GM21367 (cell line): ENCODE measurements around the gene NQO1.
"Not testable (repeated sequence)": the region's sequence is repeated elsewhere in the genome, so short reads cannot be mapped to it uniquely, and the experiment has no call there.

ENCODE experiments used
- ATAC-seq: cut with Tn5 transposase; IDR thresholded peaks from one replicate; pipeline ENCODE4 v1.9.1; 2021; ENCODE audit not compliant: unreplicated experiment

The NQO1 gene

DNA sequence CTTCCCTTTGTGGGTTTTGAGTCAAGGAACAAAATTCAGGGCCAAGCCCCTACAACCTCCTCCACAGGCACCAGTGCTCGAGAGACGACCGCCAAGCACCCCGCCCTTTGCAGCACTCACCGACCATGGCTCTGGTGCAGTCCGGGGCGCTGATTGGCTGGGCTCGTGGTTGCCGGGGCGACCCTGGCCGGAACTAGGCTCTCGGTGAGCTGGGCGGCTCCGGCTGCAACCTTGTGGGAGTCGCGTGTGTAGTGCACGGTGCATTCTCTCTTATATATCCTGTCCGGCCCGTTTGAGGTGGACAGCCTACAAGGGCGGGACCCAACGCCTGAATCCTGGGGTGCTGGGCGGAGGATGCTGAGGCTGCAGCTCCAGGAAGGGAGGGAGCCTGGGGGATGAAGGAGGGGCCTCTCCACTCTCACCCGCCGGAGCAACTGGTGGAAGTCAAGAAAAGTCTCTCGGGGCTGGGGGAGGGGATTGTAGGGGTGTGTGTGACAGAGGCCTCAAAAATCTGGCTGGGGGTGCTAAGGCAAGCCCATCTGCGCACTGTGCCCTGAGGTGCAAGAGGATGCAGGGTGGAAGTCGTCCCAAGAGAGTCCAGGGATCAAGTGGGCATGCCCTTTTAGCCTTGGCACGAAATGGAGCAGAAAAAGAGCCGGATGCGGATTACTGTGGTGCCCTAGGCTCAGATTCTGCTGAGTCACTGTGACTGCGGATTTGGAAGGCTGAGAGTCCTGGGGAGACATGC is at the start of gene NQO1:
NQO1 (minus strand) TSS at position 248 of the 748 bp plus-strand sequence; CDS start at position 127, 121 bp downstream.
- peak; percentile 96 for ATAC-seq

GRCh38 chr16:69775563-69775962 is 49.2 kb upstream of the NQO1 start:
- no peak for ATAC-seq

DNA sequence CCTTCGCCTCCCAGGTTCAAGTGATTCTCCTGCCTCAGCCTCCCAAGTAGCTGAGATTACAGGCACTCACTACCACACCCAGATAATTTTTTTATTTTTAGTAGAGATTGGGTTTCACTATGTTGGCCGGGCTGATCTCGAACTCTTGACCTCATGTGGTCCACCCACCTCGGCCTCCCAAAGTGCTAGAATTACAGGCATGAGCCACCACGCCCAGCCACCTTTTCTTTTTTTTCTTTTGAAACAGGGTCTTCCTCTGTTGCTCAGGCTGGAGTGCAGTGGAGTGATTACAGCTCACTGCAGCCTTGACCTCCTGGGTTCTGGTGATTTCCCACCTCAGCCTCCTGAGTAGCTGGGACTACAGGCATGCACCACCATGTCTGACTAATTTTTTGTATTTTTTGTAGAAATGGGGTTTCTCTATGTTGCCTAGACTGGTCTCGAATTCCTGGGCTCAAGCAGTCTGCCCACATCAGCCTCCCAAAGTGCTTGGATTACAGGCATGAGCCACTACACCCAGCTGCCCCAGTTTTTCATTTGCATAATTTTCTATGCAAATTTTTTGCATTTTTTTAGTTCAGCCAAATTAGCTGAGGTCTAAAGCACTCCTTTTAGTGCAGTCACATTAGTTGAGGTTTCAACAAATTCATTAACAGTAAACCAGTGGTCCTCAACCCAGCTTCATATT is 47.0 kb upstream of the NQO1 start:
- no peak for ATAC-seq

GRCh38 chr16:69771651-69771967 is 45.2 kb upstream of the NQO1 start:
- no peak for ATAC-seq

- no peak for ATAC-seq
Measured at GRCh38 chr16:69769404-69769803, 43.0 kb upstream of the NQO1 start.

DNA sequence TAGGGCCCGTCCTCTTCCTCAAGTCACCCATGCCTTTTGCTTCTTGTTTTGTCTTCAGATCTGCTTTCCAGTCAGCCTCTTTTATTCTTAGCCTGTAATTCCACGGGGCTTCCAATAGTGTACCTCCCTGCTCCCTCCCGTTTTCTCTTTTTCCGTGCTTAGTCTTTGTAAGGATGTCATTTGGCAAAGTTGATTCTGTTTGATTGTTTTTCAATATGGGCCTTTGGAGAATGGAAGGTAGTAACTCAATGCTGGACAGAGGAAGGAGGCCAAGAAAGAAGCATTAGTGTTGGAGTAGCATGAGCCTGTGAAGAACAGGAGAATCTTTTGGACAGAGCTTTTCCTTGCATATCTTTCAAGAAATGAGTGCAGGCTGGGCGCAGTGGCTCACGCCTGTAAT is 42.3 kb upstream of the NQO1 start:
- no peak for ATAC-seq

- ATAC-seq = no peak
Measured at GRCh38 chr16:69767459-69768229, 41.3 kb upstream of the NQO1 start.

GRCh38 chr16:69763599-69763942 is 37.2 kb upstream of the NQO1 start:
- no peak for ATAC-seq

- ATAC-seq = no peak
Measured at GRCh38 chr16:69762814-69763598, 36.6 kb upstream of the NQO1 start.

GRCh38 chr16:69761983-69762813 is 35.8 kb upstream of the NQO1 start, which contains the start of gene WWP2:
WWP2 (plus strand) TSS chr16:69762332; CDS start chr16:69787011, 24,679 bp downstream.
- ATAC-seq = peak; percentile 72

DNA sequence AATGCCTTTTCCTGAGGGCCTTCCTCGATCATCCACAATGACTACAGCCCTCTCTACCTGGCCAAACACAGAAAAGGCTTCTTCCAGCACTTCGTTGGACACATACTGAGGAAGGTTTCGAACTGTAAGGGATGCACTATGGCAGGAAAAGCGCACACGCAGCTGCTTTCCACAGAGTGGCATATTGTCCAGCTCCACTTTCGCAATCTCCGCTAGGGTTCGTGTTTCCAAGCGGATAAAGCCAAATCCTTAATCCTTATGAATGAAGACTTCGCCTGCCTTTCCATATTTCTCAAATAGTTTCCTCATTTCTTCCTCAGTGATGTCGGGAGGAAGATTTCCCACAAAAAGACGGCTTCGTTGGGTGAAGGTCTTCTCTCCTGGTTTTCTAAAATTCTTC is 31.0 kb upstream of the NQO1 start:
- not testable (repeated sequence) for ATAC-seq

DNA sequence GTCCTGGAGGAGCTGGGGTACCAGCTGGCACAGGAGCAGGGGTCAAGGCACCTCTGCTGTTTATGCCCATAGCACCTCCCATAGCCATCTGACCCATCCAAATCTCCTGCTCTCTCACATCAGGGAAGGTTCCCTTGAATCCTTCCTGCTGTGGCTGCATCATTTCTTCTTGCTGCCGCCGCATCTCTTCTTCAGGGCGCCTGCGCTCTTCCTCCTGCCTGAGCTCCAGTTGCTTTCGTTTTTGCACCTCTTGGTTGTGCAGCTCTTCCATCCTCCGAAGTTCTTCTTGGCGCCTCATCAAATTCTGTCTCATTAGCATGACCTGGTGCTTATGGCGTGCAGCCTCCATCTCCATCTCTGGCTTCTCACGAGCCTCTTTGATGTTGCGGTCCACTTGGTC is 30.3 kb upstream of the NQO1 start:
- no peak for ATAC-seq

DNA sequence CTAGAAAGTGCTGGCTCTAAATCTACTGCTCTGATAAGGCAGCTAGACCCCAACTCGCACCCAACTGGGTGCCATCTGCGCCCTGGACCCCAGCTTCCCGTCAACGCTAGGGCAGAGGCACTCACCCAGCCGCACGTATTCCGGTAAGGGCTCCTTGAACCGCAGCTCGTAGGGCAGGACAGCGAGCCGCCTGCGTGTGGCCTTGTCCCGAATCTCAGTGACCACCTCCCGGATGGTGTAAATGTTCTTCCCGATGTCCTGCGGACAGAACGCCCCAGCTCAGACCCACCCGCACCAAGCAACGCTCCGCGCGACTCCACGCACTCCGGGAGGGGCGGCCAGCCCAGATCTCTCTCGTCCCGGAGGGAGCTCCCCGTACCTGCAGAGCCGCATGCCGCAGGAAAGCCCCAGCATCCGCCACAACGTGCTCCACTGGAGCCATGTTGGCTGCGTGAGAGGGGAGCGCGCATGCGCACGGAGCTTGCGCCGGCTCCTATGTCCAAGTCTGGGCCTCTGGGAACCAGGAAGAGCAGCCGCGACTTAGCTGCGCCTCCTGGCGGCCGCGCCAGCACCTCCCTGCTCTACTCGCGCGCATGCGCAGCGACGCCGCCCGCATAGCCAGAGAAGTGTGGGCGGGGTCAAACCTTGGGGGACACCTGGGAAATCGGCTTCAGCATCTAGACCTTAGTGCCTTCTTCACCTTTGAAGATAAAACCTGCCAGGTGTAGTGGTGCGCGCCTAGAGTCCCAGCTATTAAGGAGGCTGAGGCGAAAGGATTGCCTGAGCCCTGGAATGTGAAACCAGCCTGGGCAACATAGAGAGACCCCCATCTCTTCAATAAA is 28.3 kb upstream of the NQO1 start, which contains the start of gene NOB1:
NOB1 (minus strand) TSS at position 458 of the 842 bp plus-strand sequence; CDS start at position 442, 16 bp downstream.
- ATAC-seq = peak; percentile 88

DNA sequence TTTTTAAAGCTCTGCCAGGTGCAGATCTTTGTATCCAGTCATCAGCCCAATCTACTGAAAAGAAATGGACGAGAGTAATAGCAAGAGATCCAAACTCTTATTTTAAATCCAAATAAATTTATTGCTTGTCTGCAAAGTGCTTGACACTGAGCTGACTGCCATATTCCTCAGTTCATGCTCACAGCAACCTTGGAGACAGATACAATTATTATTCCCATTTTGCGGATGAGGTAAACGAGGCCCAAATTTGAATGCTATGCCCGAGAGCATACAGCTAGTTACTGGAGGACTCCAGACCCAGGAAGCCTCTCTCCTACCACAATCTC is 27.7 kb upstream of the NQO1 start:
- no peak for ATAC-seq

DNA sequence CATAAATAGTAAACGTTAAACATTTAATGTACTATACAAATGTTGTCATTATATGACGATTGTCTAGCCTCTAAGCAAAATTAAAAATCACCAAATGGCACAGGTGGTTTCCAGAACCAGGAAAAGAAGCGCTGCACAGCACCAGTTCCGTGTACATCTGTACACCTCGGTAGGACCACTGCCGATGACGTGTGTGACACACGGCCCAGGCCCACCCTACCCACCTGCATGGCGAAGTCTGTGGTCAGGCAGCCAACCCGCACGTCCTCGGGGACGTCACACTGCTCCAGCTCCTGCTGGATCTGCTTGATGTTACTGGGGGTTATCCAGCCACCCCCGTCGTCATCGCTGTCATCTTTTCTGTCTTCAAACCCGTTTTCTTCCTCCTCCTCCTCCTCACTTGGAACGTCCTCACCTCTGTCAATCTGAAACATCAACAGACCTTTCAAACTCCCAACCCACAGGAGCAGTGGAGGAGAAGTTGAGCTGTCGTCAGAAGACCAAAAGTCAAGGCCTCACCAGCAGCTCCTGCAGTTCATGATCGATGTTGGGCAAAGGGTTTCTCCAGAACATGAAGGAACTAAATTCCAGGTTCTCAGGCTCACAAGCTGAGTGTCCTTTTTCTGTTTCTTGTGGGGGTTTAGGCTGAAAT is 22.5 kb upstream of the NQO1 start:
- no peak for ATAC-seq

- no peak for ATAC-seq
Measured at GRCh38 chr16:69747115-69747514, 20.8 kb upstream of the NQO1 start.

GRCh38 chr16:69745959-69746358 is 19.6 kb upstream of the NQO1 start:
- ATAC-seq = no peak

- no peak for ATAC-seq
Measured at GRCh38 chr16:69745232-69745612, 18.9 kb upstream of the NQO1 start.
